ENCODE measurements around the gene UBTD1.

DNA sequence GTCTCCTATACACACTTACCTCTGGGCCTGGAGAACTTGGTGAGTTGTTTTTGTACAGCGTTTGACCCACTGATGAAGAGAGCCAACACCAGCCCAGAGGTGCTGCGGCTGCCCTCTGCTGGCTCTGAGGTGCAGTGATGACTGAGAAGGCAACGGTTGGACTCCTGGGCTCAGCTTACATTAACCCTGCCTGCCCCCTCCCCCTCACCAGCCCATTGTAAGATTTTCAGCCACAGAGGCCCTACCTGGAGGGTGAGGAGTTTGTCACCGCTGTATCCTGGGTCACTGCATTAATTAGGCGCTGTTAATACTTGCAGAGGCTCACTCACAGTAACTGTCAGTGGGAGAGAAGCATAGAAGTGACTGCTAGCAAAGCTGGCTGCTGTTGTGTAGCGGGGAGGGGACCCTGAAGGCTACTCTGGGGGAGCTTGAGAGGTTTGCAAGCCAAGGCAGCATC is 54.9 kb downstream of the UBTD1 start:
- TF ChIP-seq, protein P1, sequence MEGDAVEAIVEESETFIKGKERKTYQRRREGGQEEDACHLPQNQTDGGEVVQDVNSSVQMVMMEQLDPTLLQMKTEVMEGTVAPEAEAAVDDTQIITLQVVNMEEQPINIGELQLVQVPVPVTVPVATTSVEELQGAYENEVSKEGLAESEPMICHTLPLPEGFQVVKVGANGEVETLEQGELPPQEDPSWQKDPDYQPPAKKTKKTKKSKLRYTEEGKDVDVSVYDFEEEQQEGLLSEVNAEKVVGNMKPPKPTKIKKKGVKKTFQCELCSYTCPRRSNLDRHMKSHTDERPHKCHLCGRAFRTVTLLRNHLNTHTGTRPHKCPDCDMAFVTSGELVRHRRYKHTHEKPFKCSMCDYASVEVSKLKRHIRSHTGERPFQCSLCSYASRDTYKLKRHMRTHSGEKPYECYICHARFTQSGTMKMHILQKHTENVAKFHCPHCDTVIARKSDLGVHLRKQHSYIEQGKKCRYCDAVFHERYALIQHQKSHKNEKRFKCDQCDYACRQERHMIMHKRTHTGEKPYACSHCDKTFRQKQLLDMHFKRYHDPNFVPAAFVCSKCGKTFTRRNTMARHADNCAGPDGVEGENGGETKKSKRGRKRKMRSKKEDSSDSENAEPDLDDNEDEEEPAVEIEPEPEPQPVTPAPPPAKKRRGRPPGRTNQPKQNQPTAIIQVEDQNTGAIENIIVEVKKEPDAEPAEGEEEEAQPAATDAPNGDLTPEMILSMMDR (IDR thresholded peaks at IDR 0.05; ENCODE audit: insufficient read depth, low read length, poor library complexity, severe bottlenecking): peak; percentile 45
- no peak for TF ChIP-seq EZH2phosphoT487 (conservative IDR thresholded peaks at IDR 0.05; ENCODE audit: low read length)

Measured in SU-DHL-6 (cell line).